H1 (cell line): ENCODE data around the gene ZBED6.

ENCODE experiments used
- CREB1 ChIP-seq: IDR thresholded peaks from 2 replicates; pipeline ENCODE4 v1.6.1; 2012; ENCODE audit warnings: inconsistent platforms
- CTCF ChIP-seq, 3 experiments: IDR thresholded peaks; 1 replicate in 2 of 3; 2 replicates in 1 of 3; pipeline versions ENCODE4 v1.5.1 to v1.6.1; 2011; ENCODE audit warnings: low read length in 3 of 3, mild to moderate bottlenecking in 3 of 3, inconsistent platforms in 2 of 3, low read depth in 1 of 3, moderate library complexity in 1 of 3; ENCODE audit not compliant: insufficient read depth in 1 of 3; ENCODE audit errors: control extremely low read depth in 1 of 3
- E2F6 ChIP-seq: IDR thresholded peaks from 2 replicates; pipeline ENCODE4 v1.6.1; 2012; ENCODE audit warnings: inconsistent platforms
- EP300 ChIP-seq, 2 experiments: IDR thresholded peaks; 1 replicate in 1 of 2; 2 replicates in 1 of 2; pipeline ENCODE4 v1.6.1; 2011 to 2012; ENCODE audit warnings: low read depth in 2 of 2, low read length in 2 of 2, mild to moderate bottlenecking in 2 of 2, borderline replicate concordance in 1 of 2, inconsistent platforms in 1 of 2, moderate library complexity in 1 of 2
- EZH2 ChIP-seq: fragments of 200-600 bp; sonication (generic); IDR thresholded peaks from 2 replicates; pipeline ENCODE4 v1.7.1; 2012; ENCODE audit warnings: low read depth, mild to moderate bottlenecking, moderate library complexity, low read length, inconsistent platforms; ENCODE audit not compliant: severe bottlenecking
- KDM1A ChIP-seq: fragments of 200-600, 300-600 bp; sonication (generic); IDR thresholded peaks from 2 replicates; pipeline ENCODE4 v1.7.1; 2016; ENCODE audit warnings: mild to moderate bottlenecking, low read length, borderline replicate concordance
- PHF8 ChIP-seq: fragments of 200-600 bp; sonication (generic); conservative IDR thresholded peaks from 2 replicates; pipeline ENCODE4 v1.7.1; 2012; ENCODE audit warnings: low read depth, mild to moderate bottlenecking, inconsistent platforms, low read length, moderate library complexity
- POLR2A ChIP-seq, 2 experiments: IDR thresholded peaks; 1 replicate in 1 of 2; 2 replicates in 1 of 2; pipeline ENCODE4 v1.6.1; 2011; ENCODE audit warnings: low read depth in 2 of 2, low read length in 2 of 2, mild to moderate bottlenecking in 2 of 2; ENCODE audit errors: control extremely low read depth in 1 of 2
- RAD21 ChIP-seq, 2 experiments: IDR thresholded peaks in 1 of 2; conservative IDR thresholded peaks in 1 of 2; 2 replicates each; pipeline ENCODE4 v1.6.1; 2011; ENCODE audit warnings: low read depth in 2 of 2, low read length in 2 of 2, improper control_type of control experiment in 1 of 2, inconsistent platforms in 1 of 2, mild to moderate bottlenecking in 1 of 2, moderate library complexity in 1 of 2
- SUZ12 ChIP-seq: fragments of 200-600 bp; sonication (generic); IDR thresholded peaks from 2 replicates; pipeline ENCODE4 v1.6.1; 2012; ENCODE audit warnings: mild to moderate bottlenecking, inconsistent platforms, low read length, moderate library complexity, mixed read lengths
- TAF1 ChIP-seq: IDR thresholded peaks from 2 replicates; pipeline ENCODE4 v1.6.1; 2011; ENCODE audit warnings: mild to moderate bottlenecking, low read depth, low read length
- TEAD4 ChIP-seq: IDR thresholded peaks from 2 replicates; pipeline ENCODE4 v1.6.1; 2012; ENCODE audit warnings: low read depth, low read length, inconsistent platforms, mixed read lengths
- ZNF274 ChIP-seq: IDR thresholded peaks from 2 replicates; pipeline ENCODE4 v1.7.0; 2012; ENCODE audit warnings: low read length, borderline replicate concordance; ENCODE audit errors: extremely low read depth

- TF ChIP-seq POLR2A (IDR thresholded peaks at IDR 0.05; ENCODE audit: control extremely low read depth in 1 of 2, low read depth in 2 of 2, low read length in 2 of 2), result no peak
- TF ChIP-seq EZH2, result no peak
- TF ChIP-seq CTCF (IDR thresholded peaks at IDR 0.05; ENCODE audit: control extremely low read depth in 1 of 3, insufficient read depth in 1 of 3, low read depth in 1 of 3, low read length in 3 of 3), result no peak
- TF ChIP-seq SUZ12, result no peak
- no peak for TF ChIP-seq CREB1
- no peak for TF ChIP-seq RAD21 (IDR thresholded peaks at IDR 0.05 in 1 of 2, conservative IDR thresholded peaks at IDR 0.05 in 1 of 2; ENCODE audit: low read depth in 2 of 2, low read length in 2 of 2)
- TF ChIP-seq TAF1, result no peak
- no peak for TF ChIP-seq EP300 (IDR thresholded peaks at IDR 0.05; ENCODE audit: borderline replicate concordance in 1 of 2, low read depth in 2 of 2, low read length in 2 of 2)
- TF ChIP-seq PHF8, result no peak
- no peak for TF ChIP-seq ZNF274
- no peak for TF ChIP-seq KDM1A
- TF ChIP-seq E2F6, result no peak
- TF ChIP-seq TEAD4, result no peak
These were observed 798 bp downstream of the ZBED6 start for GRCh38 chr1:203796236-203796605.
